Measurements from ENCODE around the gene LRRC3.

Gene LRRC3

DNA sequence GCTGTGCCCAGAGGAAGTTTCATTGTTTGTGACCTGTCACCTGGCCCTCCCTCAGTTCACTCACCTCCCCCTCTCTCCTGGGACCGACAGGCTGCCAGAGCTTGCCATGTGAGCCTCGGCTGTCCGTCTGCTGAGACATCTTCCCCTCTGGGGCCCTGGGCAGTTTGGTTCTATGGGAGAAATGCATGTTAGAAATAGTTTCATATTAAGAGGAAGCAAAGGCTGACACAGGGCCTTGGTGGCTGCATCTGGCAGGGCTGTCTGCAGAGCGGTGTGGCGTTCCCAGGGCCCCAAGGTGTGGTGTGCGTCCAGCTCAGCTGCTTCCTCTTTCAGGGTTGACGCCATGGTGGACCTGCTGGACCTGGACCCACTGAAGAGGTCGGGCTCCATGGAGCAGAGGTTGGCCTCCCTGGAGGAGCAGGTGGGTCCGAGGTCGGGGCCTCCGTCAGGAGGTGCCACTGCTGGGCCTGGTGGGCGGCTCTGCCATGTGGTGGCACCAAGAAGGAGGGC lies 31.9 kb upstream of the LRRC3 start:
- TF ChIP-seq, protein P1, sequence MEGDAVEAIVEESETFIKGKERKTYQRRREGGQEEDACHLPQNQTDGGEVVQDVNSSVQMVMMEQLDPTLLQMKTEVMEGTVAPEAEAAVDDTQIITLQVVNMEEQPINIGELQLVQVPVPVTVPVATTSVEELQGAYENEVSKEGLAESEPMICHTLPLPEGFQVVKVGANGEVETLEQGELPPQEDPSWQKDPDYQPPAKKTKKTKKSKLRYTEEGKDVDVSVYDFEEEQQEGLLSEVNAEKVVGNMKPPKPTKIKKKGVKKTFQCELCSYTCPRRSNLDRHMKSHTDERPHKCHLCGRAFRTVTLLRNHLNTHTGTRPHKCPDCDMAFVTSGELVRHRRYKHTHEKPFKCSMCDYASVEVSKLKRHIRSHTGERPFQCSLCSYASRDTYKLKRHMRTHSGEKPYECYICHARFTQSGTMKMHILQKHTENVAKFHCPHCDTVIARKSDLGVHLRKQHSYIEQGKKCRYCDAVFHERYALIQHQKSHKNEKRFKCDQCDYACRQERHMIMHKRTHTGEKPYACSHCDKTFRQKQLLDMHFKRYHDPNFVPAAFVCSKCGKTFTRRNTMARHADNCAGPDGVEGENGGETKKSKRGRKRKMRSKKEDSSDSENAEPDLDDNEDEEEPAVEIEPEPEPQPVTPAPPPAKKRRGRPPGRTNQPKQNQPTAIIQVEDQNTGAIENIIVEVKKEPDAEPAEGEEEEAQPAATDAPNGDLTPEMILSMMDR (IDR thresholded peaks at IDR 0.05; ENCODE audit: low read depth, low read length, missing control alignments), result no peak
- in situ Hi-C loops (cut with HindIII; ENCODE audit: low pct_ligation_motif_present, low sequenced_read_pairs), result no loop called here
- Histone ChIP-seq H3K36me3 (replicated peaks) (no peaks in the 10 kb centered on the region), H3K4me3 (ENCODE audit: low read depth, low read length) (no peak overlapping the region), H3K27me3 (replicated peaks) (no peaks in the 10 kb centered on the region), H3K27ac (no peak overlapping the region)
- DNase-seq, result no peak

- in situ Hi-C loops (cut with HindIII; ENCODE audit: low pct_ligation_motif_present, low sequenced_read_pairs), result no loop called here
Observed at GRCh38 chr21:44423941-44424607, 31.2 kb upstream of the LRRC3 start.

DNA sequence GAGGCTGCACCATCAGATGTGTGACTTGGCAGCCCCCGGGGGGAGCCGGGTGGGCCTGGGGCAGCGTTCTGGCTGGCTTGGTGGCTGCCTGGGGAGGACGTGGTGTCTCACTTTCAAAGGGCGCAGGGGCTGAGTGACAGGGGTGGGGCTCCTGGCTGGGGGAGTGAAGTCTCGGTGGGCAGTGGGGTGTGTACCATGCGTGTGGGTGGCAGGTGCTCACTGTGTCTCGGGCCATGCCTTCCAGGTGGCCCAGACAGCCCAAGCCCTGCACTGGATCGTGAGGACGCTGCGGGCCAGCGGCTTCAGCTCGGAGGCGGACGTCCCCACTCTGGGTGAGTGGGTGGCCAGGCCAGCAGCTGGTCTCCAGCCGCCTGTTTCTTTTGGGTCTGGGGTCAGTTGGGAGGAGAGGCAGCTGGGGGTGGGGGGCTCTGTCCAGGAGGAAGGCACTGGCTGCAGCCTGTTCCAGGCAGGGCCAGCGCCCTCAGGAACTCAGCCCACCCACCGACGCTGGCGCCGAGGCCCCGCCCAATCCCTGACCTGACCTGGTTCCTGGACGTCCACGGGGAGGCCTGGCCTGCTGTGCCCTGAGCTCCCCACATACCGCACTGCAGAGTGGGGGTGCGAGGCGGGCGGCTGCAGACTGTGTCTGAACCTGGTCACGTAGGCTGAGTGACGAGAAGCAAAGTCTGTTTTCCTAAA lies 30.6 kb upstream of the LRRC3 start:
- no peak for DNase-seq
- Histone ChIP-seq H3K27ac (no peak overlapping the region), H3K36me3 (replicated peaks) (no peaks in the 10 kb centered on the region), H3K4me3 (ENCODE audit: low read depth, low read length) (no peak overlapping the region), H3K27me3 (replicated peaks) (no peaks in the 10 kb centered on the region)
- TF ChIP-seq, protein P1 (IDR thresholded peaks at IDR 0.05; ENCODE audit: low read depth, low read length, missing control alignments), result no peak
- in situ Hi-C loops (cut with HindIII; ENCODE audit: low pct_ligation_motif_present, low sequenced_read_pairs), result no loop called here

More at GRCh38 chr21:44423941-44424607, 31.2 kb upstream of the LRRC3 start:
- H3K27ac ChIP-seq, result no peak overlapping the region
- DNase-seq, result no peak
- H3K36me3 ChIP-seq (replicated peaks), result no peaks in the 10 kb centered on the region
- TF ChIP-seq, protein P1 (IDR thresholded peaks at IDR 0.05; ENCODE audit: low read depth, low read length, missing control alignments), result no peak
- H3K4me3 ChIP-seq (ENCODE audit: low read depth, low read length), result no peak overlapping the region
- no peaks in the 10 kb centered on the region for H3K27me3 ChIP-seq (replicated peaks)

- no peak overlapping the region for H3K4me3 ChIP-seq (ENCODE audit: low read depth, low read length)
- no peak overlapping the region for H3K27ac ChIP-seq
- H3K27me3 ChIP-seq (replicated peaks), result no peaks in the 10 kb centered on the region
- TF ChIP-seq, protein P1 (IDR thresholded peaks at IDR 0.05; ENCODE audit: low read depth, low read length, missing control alignments), result no peak
- in situ Hi-C loops (cut with HindIII; ENCODE audit: low pct_ligation_motif_present, low sequenced_read_pairs), result no loop called here
- DNase-seq, result no peak
- no peaks in the 10 kb centered on the region for H3K36me3 ChIP-seq (replicated peaks)
Observed at GRCh38 chr21:44425307-44425894, 29.9 kb upstream of the LRRC3 start.

- in situ Hi-C loops (cut with HindIII; ENCODE audit: low pct_ligation_motif_present, low sequenced_read_pairs), result no loop called here
- DNase-seq, result no peak
- TF ChIP-seq, protein P1 (IDR thresholded peaks at IDR 0.05; ENCODE audit: low read depth, low read length, missing control alignments), result no peak
- Histone ChIP-seq H3K36me3 (replicated peaks) (no peaks in the 10 kb centered on the region), H3K27ac (no peak overlapping the region), H3K27me3 (replicated peaks) (no peaks in the 10 kb centered on the region), H3K4me3 (ENCODE audit: low read depth, low read length) (no peak overlapping the region)
Observed at GRCh38 chr21:44425895-44426662, 29.2 kb upstream of the LRRC3 start.
